ENCODE measurements around the gene CADM1. TPM values are rescaled to one million over a fixed set of nuclear protein-coding genes. Genes with fewer than 3 reads are reported as not detected.

The CADM1 gene
- total and polyA plus RNA-seq, 9 of the 15 experiments (the other 6 are each of a cell fraction or from before 2014, with no cell fraction given) = 0.42 TPM; not detected in 8

GRCh38 chr11:115481528-115481927 lies 22.7 kb downstream of the CADM1 start:
- intact Hi-C loops (cut with micrococcal nuclease) = no loop called here
- BruUV-seq (replicated peaks) = no TSS peak
- Histone ChIP-seq H3K9me3 (replicated peaks; ENCODE audit: control insufficient read depth, insufficient read depth, low read depth, low read length) (no peaks in the 10 kb centered on the region), H3K79me2 (ENCODE audit: control insufficient read depth, insufficient read depth, low read length) (no peaks in the 10 kb centered on the region), H3K4me1 (replicated peaks in 1 of 2; ENCODE audit: control insufficient read depth in 2 of 2, insufficient read depth in 2 of 2, low read length in 2 of 2) (no peaks in the 10 kb centered on the region), H3K27ac (ENCODE audit: extremely low read depth, low read depth, low read length) (no peak overlapping the region), H3K36me3 (ENCODE audit: control insufficient read depth, insufficient read depth, low read length) (no peaks in the 10 kb centered on the region), H4K20me1 (replicated peaks; ENCODE audit: control insufficient read depth, insufficient read depth, low read length) (no peaks in the 10 kb centered on the region), H3K4me2 (ENCODE audit: insufficient read depth, low read length) (no peak overlapping the region), H3K27me3 (ENCODE audit: control insufficient read depth in 2 of 2, insufficient read depth in 2 of 2, low read length in 2 of 2) (no peaks in the 10 kb centered on the region; a peak in 1 of 5 replicates), H3K4me3 (no peak overlapping the region), H3K9ac (ENCODE audit: insufficient read depth in 1 of 2, low read depth in 2 of 2, low read length in 2 of 2) (no peak overlapping the region), H2AFZ (ENCODE audit: low read depth, low read length) (no peak overlapping the region), H3K9me1 (ENCODE audit: control insufficient read depth, insufficient read depth, low read length) (no peaks in the 10 kb centered on the region)
- in situ Hi-C loops (cut with MboI) = no loop called here
- whole genome bisulfite sequencing (ENCODE audit: insufficient coverage, low coverage, missing lambda C conversion rate) = 0% methylated on average over 2 of the region's 2 CpGs
- ATAC-seq (no peak), FAIRE-seq (no peak), DNase-seq (ENCODE audit: extremely low read depth in 1 of 4, low spot score in 3 of 4) (no peak)
- CTCF ChIA-PET (ENCODE audit: low intra/inter-chr PET ratio) = no interaction called here
- TF ChIP-seq CC2D1A (IDR thresholded peaks at IDR 0.05) = no peak
- TF ChIP-seq, protein P1, sequence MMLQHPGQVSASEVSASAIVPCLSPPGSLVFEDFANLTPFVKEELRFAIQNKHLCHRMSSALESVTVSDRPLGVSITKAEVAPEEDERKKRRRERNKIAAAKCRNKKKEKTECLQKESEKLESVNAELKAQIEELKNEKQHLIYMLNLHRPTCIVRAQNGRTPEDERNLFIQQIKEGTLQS (IDR thresholded peaks at IDR 0.05) = no peak
- TF ChIP-seq, protein P1 (CRISPR knock-in tag; conservative IDR thresholded peaks at IDR 0.05) = no peak
- POLR2A ChIA-PET = no interaction called here

- Histone ChIP-seq H3K79me2 (ENCODE audit: control insufficient read depth, insufficient read depth, low read length) (no peaks in the 10 kb centered on the region), H3K9ac (ENCODE audit: insufficient read depth in 1 of 2, low read depth in 2 of 2, low read length in 2 of 2) (no peak overlapping the region), H3K9me3 (replicated peaks; ENCODE audit: control insufficient read depth, insufficient read depth, low read depth, low read length) (no peaks in the 10 kb centered on the region), H3K27ac (ENCODE audit: extremely low read depth, low read depth, low read length) (no peak overlapping the region), H3K4me2 (ENCODE audit: insufficient read depth, low read length) (no peak overlapping the region), H3K4me3 (no peak overlapping the region), H3K4me1 (replicated peaks in 1 of 2; ENCODE audit: control insufficient read depth in 2 of 2, insufficient read depth in 2 of 2, low read length in 2 of 2) (no peaks in the 10 kb centered on the region), H3K36me3 (ENCODE audit: control insufficient read depth, insufficient read depth, low read length) (no peaks in the 10 kb centered on the region), H3K9me1 (ENCODE audit: control insufficient read depth, insufficient read depth, low read length) (no peaks in the 10 kb centered on the region), H4K20me1 (replicated peaks; ENCODE audit: control insufficient read depth, insufficient read depth, low read length) (no peaks in the 10 kb centered on the region), H2AFZ (ENCODE audit: low read depth, low read length) (no peak overlapping the region), H3K27me3 (ENCODE audit: control insufficient read depth in 2 of 2, insufficient read depth in 2 of 2, low read length in 2 of 2) (no peaks in the 10 kb centered on the region; a peak in 1 of 5 replicates)
- no peak for ATAC-seq
- no peak for DNase-seq (ENCODE audit: extremely low read depth in 1 of 4, low spot score in 3 of 4)
- CTCF ChIA-PET (ENCODE audit: low intra/inter-chr PET ratio) = no interaction called here
- BruUV-seq (replicated peaks) = no TSS peak
- intact Hi-C loops (cut with micrococcal nuclease) (no loop called here), in situ Hi-C loops (cut with MboI) (no loop called here)
- 0% methylated on average over 1 of the region's 1 CpG for WGBS (ENCODE audit: insufficient coverage, low coverage, missing lambda C conversion rate)
- POLR2A ChIA-PET = no interaction called here
- no peak for FAIRE-seq
- TF ChIP-seq ARID1B (IDR thresholded peaks at IDR 0.05) = no peak
- TF ChIP-seq, protein P2, sequence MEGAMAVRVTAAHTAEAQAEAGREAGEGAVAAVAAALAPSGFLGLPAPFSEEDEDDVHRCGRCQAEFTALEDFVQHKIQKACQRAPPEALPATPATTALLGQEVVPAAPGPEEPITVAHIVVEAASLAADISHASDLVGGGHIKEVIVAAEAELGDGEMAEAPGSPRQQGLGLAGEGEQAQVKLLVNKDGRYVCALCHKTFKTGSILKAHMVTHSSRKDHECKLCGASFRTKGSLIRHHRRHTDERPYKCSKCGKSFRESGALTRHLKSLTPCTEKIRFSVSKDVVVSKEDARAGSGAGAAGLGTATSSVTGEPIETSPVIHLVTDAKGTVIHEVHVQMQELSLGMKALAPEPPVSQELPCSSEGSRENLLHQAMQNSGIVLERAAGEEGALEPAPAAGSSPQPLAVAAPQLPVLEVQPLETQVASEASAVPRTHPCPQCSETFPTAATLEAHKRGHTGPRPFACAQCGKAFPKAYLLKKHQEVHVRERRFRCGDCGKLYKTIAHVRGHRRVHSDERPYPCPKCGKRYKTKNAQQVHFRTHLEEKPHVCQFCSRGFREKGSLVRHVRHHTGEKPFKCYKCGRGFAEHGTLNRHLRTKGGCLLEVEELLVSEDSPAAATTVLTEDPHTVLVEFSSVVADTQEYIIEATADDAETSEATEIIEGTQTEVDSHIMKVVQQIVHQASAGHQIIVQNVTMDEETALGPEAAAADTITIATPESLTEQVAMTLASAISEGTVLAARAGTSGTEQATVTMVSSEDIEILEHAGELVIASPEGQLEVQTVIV (CRISPR knock-in tag; IDR thresholded peaks at IDR 0.05; ENCODE audit: borderline replicate concordance) = no peak
- no peak for TF ChIP-seq ZNF431 (CRISPR knock-in tag; IDR thresholded peaks at IDR 0.05)
- TF ChIP-seq RFX1 (IDR thresholded peaks at IDR 0.05) = no peak
- no peak for TF ChIP-seq SREBF1 (IDR thresholded peaks at IDR 0.05; ENCODE audit: borderline replicate concordance, low read depth, low read length)
- TF ChIP-seq HNRNPH1 (optimal IDR thresholded peaks at IDR 0.05; ENCODE audit: low read depth, low read length) = no peak
- TF ChIP-seq, protein P3, sequence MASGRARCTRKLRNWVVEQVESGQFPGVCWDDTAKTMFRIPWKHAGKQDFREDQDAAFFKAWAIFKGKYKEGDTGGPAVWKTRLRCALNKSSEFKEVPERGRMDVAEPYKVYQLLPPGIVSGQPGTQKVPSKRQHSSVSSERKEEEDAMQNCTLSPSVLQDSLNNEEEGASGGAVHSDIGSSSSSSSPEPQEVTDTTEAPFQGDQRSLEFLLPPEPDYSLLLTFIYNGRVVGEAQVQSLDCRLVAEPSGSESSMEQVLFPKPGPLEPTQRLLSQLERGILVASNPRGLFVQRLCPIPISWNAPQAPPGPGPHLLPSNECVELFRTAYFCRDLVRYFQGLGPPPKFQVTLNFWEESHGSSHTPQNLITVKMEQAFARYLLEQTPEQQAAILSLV (tag; IDR thresholded peaks at IDR 0.05) = no peak
- no peak for TF ChIP-seq HNRNPK (IDR thresholded peaks at IDR 0.05; ENCODE audit: low read depth, low read length, poor library complexity, severe bottlenecking)
- no peak for TF ChIP-seq DLX4 (CRISPR knock-in tag; IDR thresholded peaks at IDR 0.05)
Measured at GRCh38 chr11:115480611-115481010, 23.6 kb downstream of the CADM1 start.

Measured in K562 (cell line).